ENCODE results near the gene PRKAR1A. TPM values are rescaled to one million over a fixed set of nuclear protein-coding genes. Genes with fewer than 3 reads are reported as not detected.

The PRKAR1A gene
- total RNA-seq, 2 donors from 2014 or later: 296 to 409 TPM

DNA sequence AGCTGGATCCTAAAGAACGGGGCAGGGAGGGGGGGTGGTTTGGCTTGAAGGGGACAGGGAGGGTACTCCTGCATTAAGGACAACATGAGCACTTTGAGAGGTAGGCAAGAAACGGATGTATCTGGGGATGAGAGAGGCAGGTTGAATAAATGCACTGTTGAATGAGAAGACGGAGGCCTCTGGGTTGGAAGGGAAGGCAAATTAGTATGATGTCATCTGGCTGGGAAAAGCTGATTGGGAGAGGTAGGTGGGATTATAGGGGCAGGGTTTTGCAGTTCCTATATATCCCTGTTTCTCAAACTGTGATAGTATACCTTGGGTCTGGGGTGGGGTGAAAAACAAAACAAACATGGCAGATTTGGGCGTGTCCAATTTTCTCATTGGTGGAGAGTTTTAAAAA lies 44.3 kb downstream of the PRKAR1A start:
- Histone ChIP-seq H3K9me3 (no peaks in the 10 kb centered on the region), H3K27me3 (replicated peaks; ENCODE audit: insufficient read depth) (no peaks in the 10 kb centered on the region), H3K4me1 (replicated peaks) (no peaks in the 10 kb centered on the region), H3K4me3 (no peak overlapping the region), H3K36me3 (no peaks in the 10 kb centered on the region), H3K27ac (no peak overlapping the region)
- TF ChIP-seq, protein P1, sequence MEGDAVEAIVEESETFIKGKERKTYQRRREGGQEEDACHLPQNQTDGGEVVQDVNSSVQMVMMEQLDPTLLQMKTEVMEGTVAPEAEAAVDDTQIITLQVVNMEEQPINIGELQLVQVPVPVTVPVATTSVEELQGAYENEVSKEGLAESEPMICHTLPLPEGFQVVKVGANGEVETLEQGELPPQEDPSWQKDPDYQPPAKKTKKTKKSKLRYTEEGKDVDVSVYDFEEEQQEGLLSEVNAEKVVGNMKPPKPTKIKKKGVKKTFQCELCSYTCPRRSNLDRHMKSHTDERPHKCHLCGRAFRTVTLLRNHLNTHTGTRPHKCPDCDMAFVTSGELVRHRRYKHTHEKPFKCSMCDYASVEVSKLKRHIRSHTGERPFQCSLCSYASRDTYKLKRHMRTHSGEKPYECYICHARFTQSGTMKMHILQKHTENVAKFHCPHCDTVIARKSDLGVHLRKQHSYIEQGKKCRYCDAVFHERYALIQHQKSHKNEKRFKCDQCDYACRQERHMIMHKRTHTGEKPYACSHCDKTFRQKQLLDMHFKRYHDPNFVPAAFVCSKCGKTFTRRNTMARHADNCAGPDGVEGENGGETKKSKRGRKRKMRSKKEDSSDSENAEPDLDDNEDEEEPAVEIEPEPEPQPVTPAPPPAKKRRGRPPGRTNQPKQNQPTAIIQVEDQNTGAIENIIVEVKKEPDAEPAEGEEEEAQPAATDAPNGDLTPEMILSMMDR (IDR thresholded peaks at IDR 0.05): no peak
- no peak for TF ChIP-seq POLR2AphosphoS5 (IDR thresholded peaks at IDR 0.05)
- no peak for DNase-seq (ENCODE audit: low spot score)
- intact Hi-C loops (cut with DNase I): no loop called here
- WGBS: 84% methylated on average over 4 of the region's 4 CpGs

DNA sequence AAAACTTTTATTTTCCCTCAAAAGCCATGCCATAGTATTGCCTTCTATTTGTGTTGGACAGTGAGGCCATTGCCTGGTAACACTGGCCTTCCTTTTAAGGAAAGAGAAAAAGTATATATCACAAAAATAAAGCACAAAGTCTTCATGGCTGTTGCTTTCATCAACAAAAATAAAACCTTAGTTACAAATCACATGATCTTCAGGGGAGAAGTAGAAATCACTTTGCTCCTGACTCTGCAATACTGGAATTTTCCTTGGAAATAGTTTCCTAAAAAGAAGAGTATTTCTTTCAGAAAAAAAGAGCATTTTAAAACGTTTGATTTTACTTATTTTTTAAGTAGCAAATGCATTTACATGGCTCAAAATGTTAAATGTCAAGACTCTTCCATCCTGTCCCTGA lies 47.1 kb downstream of the PRKAR1A start:
- no peak for TF ChIP-seq POLR2A (IDR thresholded peaks at IDR 0.05)
- TF ChIP-seq, protein P1 (IDR thresholded peaks at IDR 0.05): no peak
- no peak for TF ChIP-seq POLR2AphosphoS5 (IDR thresholded peaks at IDR 0.05)
- intact Hi-C loops (cut with DNase I): no loop called here
- no peak overlapping the region for H3K27ac ChIP-seq
- H3K36me3 ChIP-seq: no peaks in the 10 kb centered on the region
- DNase-seq (ENCODE audit: low spot score): no peak
- H3K27me3 ChIP-seq (replicated peaks; ENCODE audit: insufficient read depth): no peaks in the 10 kb centered on the region
- H3K4me1 ChIP-seq (replicated peaks): no peaks in the 10 kb centered on the region
- H3K9me3 ChIP-seq: no peaks in the 10 kb centered on the region
- 6% methylated on average over 1 of the region's 1 CpG for WGBS
- H3K4me3 ChIP-seq: no peak overlapping the region

DNA sequence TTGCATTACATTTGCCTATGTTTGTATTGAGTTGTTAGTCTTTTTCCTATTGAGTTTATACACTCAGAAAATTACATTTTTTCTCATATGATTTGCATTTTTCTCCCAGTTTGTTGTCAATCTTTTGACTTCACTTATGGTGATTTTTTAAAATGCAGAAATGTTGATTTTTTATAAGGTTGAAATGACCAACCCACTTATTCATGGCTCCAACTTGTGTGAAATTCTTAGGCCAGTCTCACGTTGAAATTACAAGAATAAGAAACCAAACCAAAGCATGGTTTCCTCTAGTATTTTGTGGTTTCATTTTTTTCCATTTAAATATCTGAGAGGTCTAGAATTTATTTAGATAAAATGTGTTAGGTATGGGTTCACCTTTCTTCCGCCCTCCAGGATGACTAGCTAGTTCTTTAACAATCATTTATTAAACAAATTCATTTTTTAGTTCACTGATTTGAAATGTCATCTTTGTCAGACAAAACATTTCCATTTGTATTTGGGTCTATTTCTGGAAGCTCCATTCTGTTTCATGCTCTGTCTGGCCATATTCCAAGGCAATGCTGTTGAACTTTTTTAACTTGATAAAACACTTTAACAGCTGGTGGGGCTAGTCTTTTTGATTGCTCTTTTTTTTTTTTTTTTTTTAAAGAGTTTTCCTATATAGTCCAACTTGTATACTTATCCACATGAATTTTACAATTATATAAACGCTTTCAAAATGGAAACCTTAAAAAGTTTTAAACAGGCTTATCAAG lies 48.9 kb downstream of the PRKAR1A start:
- Histone ChIP-seq H3K4me3 (no peak overlapping the region), H3K4me1 (replicated peaks) (no peaks in the 10 kb centered on the region), H3K36me3 (no peaks in the 10 kb centered on the region), H3K9me3 (no peaks in the 10 kb centered on the region), H3K27me3 (replicated peaks; ENCODE audit: insufficient read depth) (no peaks in the 10 kb centered on the region), H3K27ac (no peak overlapping the region)
- intact Hi-C loops (cut with DNase I): no loop called here
- WGBS: 83% methylated on average over 3 of the region's 3 CpGs
- TF ChIP-seq, protein P1 (IDR thresholded peaks at IDR 0.05): no peak
- TF ChIP-seq POLR2A (IDR thresholded peaks at IDR 0.05) (no peak), POLR2AphosphoS5 (IDR thresholded peaks at IDR 0.05) (no peak)
- no peak for DNase-seq (ENCODE audit: low spot score)

- Histone ChIP-seq H3K36me3 (no peaks in the 10 kb centered on the region), H3K27ac (no peak overlapping the region), H3K4me3 (no peak overlapping the region), H3K9me3 (no peaks in the 10 kb centered on the region), H3K27me3 (replicated peaks; ENCODE audit: insufficient read depth) (no peaks in the 10 kb centered on the region), H3K4me1 (replicated peaks) (no peaks in the 10 kb centered on the region)
- DNase-seq (ENCODE audit: low spot score): no peak
- 90% methylated on average over 4 of the region's 4 CpGs for WGBS
- TF ChIP-seq, protein P1 (IDR thresholded peaks at IDR 0.05): no peak
- TF ChIP-seq POLR2A (IDR thresholded peaks at IDR 0.05) (no peak), POLR2AphosphoS5 (IDR thresholded peaks at IDR 0.05) (no peak)
- intact Hi-C loops (cut with DNase I): no loop called here
These were observed 50.5 kb downstream of the PRKAR1A start for GRCh38 chr17:68562736-68563135.

Measured in prostate gland (tissue), 2 donors.